HG02943 (cell line): ENCODE data around the gene SOX5.
"Not testable (repeated sequence)": the region's sequence is repeated elsewhere in the genome, so short reads cannot be mapped to it uniquely, and the experiment has no call there.

Source experiments
- ATAC-seq: cut with Tn5 transposase; IDR thresholded peaks from one replicate; pipeline ENCODE4 v1.9.1; 2021; ENCODE audit warnings: mild to moderate bottlenecking, low read depth, moderate library complexity; ENCODE audit not compliant: unreplicated experiment

SOX5 gene

GRCh38 chr12:23911574-23911973, 37.9 kb downstream of the SOX5 start:
- ATAC-seq: no peak

GRCh38 chr12:23909551-23909950, 39.9 kb downstream of the SOX5 start:
- no peak for ATAC-seq

GRCh38 chr12:23906329-23906728, 43.1 kb downstream of the SOX5 start:
- ATAC-seq: no peak

- ATAC-seq: no peak
These were observed 50.0 kb downstream of the SOX5 start for GRCh38 chr12:23899434-23899833.

GRCh38 chr12:23898121-23898520, 51.3 kb downstream of the SOX5 start:
- no peak for ATAC-seq

- no peak for ATAC-seq
These were observed 53.7 kb downstream of the SOX5 start for GRCh38 chr12:23895792-23896218.

- no peak for ATAC-seq
These were observed 55.9 kb downstream of the SOX5 start for GRCh38 chr12:23893611-23894010.

- no peak for ATAC-seq
These were observed 58.4 kb downstream of the SOX5 start for GRCh38 chr12:23891115-23891514.

- no peak for ATAC-seq
These were observed 60.4 kb downstream of the SOX5 start for GRCh38 chr12:23889069-23889440.

- ATAC-seq: no peak
These were observed 60.9 kb downstream of the SOX5 start for GRCh38 chr12:23888396-23889068.

- ATAC-seq: no peak
These were observed 62.2 kb downstream of the SOX5 start for GRCh38 chr12:23887055-23887835.

- ATAC-seq: no peak
These were observed 64.1 kb downstream of the SOX5 start for GRCh38 chr12:23885394-23885793.

- no peak for ATAC-seq
These were observed 64.6 kb downstream of the SOX5 start for GRCh38 chr12:23884909-23885308.

GRCh38 chr12:23880988-23881387, 68.5 kb downstream of the SOX5 start:
- ATAC-seq: no peak

GRCh38 chr12:23876618-23877017, 72.9 kb downstream of the SOX5 start:
- not testable (repeated sequence) for ATAC-seq

- no peak for ATAC-seq
These were observed 81.7 kb downstream of the SOX5 start for GRCh38 chr12:23867794-23868193.

- ATAC-seq: no peak
These were observed 86.8 kb downstream of the SOX5 start for GRCh38 chr12:23862701-23863100.

- ATAC-seq: no peak
These were observed 89.5 kb downstream of the SOX5 start for GRCh38 chr12:23860019-23860418.

- ATAC-seq: no peak
These were observed 92.3 kb downstream of the SOX5 start for GRCh38 chr12:23857178-23857577.

GRCh38 chr12:23855813-23856212, 93.7 kb downstream of the SOX5 start:
- ATAC-seq: no peak

GRCh38 chr12:23854598-23854997, 94.9 kb downstream of the SOX5 start:
- no peak for ATAC-seq

- ATAC-seq: no peak
These were observed 95.8 kb downstream of the SOX5 start for GRCh38 chr12:23853640-23854039.
